Hematopoietic multipotent progenitor cell treated with erythropoietin and hydrocortisone succinate and interleukin-3 and kit ligand, for 17 days (in vitro differentiated cells): ENCODE data around the gene NASP.
A peak's percentile ranks its signal among the peaks of the same experiment; 100 is the strongest.

Experiments used
- DNase-seq: peaks from one replicate; pipeline ENCODE4 v3.0.0-alpha.2; 2015; ENCODE audit warnings: low spot score

NASP gene, protein sequence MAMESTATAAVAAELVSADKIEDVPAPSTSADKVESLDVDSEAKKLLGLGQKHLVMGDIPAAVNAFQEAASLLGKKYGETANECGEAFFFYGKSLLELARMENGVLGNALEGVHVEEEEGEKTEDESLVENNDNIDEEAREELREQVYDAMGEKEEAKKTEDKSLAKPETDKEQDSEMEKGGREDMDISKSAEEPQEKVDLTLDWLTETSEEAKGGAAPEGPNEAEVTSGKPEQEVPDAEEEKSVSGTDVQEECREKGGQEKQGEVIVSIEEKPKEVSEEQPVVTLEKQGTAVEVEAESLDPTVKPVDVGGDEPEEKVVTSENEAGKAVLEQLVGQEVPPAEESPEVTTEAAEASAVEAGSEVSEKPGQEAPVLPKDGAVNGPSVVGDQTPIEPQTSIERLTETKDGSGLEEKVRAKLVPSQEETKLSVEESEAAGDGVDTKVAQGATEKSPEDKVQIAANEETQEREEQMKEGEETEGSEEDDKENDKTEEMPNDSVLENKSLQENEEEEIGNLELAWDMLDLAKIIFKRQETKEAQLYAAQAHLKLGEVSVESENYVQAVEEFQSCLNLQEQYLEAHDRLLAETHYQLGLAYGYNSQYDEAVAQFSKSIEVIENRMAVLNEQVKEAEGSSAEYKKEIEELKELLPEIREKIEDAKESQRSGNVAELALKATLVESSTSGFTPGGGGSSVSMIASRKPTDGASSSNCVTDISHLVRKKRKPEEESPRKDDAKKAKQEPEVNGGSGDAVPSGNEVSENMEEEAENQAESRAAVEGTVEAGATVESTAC

DNA sequence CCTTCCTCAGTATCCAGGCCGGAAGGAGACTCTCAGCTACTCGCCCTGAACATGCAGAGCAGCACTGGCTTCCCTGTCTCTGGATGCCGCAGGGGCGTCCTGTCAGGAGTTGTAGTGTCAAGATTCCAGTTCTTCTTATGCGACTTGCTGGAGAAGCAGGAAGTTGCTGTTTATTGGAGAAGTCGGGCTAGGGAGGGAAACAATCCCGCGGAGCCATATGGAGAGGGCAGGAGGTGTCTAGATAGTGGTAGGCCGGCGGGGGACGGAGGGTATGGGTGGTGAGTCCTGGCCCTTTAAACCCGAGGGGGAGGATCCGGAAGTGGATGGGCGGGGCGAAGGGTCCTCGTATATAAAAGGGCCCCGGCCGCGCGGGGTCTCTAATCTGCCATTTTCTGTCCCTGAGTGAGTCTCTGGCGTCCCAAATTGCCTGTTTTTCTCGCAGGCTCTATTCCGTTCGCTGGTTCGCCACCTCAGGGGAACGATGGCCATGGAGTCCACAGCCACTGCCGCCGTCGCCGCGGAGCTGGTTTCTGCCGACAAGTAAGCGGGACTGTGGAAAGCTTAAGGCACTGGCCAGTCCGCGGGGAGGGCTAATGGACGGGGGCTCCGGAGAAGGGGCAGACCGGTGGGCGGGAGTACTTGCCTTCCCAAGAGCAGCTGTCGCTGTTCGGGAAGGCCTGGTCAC is at the start of gene NASP:
NASP (plus strand) TSS at position 376 of the 685 bp plus-strand sequence; CDS start at position 482, 106 bp downstream.
- DNase-seq: peak; percentile 89

DNA sequence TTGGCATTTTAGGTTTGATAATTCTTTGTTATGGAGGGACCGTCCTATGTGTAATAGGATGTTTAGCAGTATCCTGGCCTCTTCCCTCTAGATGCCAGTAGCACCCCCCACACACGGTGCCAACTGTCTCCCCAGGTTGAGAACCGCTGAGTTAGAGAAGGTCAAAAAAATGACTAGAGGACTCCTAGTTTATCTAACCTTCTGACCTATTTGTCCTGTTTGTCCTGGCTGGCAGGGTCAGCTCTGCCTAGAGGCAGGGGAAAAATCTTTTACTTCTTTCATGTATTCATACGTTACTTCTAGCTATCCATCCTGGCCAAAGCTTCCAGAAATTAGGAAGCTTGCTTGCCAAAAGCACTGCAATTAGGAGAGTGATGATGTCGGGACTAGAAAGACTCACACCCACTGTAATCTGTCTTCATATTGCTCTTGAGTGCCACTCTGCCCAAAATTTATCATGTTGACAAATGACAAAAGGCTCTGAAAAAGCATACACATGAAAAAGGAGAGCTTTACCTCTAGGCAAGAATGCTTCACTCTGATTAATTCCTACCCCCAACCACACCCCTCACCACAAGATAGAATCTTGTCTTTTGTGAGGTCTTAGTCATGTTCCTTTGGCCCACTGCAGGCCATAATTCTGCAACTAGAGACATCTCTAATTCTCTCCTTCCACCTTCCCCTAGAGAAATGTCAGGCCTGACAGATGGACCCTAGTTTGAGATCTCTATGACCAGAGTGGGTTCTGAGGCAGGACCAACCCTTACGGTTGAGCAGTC is 47.7 kb upstream of the NASP start:
- no peak for DNase-seq

DNA sequence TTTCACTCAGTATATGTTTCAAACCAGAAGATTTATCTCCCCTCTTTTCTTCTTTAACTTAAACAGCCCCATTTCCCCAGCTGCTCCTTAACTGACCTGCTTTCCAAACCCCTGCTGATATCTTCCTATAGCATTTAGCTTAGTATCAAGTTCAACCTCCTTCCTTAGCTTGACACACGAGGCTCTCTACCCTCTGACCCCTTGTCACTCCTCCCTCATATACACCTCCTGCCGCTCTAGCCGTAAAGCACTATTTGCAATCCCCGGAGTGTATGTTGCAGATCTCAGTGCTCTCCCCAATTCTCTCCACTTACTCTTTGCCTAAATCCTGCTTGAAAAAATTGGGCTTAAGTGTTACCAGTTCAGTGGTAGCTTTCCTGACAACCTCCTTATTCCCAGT is 47.0 kb upstream of the NASP start:
- no peak for DNase-seq

DNA sequence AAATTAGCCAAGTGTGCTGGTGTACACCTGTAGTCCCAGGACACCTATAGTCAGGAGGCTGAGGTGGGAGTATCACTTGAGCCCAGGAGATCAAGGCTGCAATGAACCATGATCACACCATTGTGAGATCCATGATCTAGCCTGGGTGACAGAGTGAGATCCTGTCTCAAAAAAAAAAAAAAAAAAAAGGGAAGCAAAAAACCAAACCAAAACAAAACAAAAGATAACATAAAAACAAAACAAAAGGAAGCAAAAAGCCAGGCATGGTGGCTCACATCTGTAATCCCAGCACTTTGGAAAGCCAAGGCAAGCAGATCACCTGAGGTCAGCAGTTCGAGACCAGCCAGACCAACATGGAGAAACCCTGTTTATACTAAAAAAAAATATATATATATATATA is 42.6 kb upstream of the NASP start:
- no peak for DNase-seq

DNA sequence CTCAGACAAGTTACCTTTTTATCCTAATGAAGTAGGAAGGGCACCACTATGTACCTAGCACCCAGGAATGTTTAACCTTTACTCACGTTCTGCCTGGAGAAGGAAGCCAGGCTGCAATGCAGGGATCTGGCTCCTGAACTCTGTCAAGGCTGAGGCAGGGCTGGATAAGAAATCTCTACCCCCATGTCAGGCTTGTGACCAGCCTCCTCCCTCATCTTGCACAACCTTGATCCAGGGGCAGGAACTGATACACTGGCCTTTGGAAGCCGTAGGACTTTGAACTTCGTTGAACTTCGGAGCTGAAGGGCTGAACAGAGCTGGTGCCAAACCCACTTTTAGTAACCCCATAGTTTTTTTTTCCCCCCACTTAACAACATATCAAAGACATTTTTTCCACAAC is 41.2 kb upstream of the NASP start:
- DNase-seq: no peak

DNA sequence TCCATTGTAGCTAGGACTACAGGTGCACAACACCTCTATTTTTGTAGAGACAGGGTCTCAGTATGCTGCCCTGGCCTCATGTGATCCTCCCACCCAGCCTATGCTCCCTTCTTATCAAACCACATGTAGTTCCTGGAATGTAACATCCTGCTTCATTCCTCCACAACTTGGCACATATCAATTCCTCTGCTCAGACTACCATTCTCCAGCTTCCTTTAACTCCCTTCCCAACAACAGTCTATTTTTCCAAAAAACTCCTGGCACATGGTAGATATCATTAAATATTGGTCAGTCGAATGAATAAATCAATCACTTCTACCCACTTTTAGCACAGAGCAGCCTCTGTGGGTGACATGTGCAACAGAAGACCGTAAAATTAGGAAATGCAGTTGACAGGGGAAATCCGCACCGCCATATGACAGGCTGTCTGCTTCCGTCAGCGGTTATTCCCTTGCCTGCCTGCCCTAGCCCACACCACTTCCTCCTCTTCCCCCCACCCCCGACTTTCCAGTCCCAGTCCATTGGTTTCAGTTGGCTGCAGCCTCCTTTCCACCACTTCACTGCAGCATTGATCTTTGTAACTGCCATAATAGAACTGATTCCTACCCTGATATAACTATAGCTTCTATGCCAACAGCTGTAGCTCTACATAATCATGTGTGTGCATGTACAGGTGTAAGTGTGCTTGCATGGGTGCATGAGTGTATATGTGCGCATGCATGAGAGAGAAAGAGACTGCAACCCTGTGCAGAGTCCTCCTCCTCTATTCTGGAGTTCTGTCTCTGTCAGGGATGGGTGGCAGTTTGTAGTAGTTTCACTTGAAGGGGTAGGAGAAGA is 40.0 kb upstream of the NASP start:
- no peak for DNase-seq

DNA sequence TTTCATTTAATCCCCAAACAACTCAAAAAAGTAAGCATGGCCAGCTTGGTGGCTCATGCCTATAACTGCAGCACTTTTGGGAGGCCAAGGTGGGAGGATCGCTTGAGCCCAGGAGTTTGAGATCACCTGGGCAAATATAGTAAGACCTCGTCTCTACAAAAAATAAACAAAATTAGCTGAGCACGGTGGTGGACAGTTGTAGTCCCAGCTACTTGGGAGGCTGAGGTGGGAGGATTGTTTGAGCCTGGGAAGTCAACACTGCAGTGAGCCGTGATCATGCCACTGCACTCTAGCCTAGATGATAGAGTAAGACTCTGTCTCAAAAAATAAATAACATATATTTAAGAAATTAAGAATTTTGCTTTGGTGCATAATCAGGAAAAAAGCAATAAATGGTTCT is 39.3 kb upstream of the NASP start:
- no peak for DNase-seq

DNA sequence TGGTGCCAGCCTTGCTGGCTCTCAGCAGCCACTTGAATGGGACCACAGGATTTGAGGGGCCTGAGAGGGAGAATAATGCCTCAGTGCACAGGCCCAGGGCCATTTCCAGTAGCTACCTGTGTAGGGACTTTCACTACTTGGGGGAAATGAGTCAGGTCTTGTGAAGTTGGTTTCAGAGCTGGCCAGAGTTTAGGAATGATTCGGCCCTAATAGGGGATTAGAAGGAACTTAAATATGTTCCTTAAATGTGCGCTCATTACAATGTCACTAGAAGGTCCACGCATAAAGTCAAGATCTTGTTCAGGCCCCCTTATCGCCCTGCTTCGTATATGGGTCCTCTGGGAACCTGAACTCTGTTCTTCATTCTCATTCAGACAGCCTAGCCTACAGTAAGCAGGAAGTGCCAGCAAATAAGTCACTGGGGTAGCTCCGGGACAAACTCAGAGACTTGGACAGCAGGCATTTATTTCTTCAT is 38.8 kb upstream of the NASP start:
- DNase-seq: no peak

DNA sequence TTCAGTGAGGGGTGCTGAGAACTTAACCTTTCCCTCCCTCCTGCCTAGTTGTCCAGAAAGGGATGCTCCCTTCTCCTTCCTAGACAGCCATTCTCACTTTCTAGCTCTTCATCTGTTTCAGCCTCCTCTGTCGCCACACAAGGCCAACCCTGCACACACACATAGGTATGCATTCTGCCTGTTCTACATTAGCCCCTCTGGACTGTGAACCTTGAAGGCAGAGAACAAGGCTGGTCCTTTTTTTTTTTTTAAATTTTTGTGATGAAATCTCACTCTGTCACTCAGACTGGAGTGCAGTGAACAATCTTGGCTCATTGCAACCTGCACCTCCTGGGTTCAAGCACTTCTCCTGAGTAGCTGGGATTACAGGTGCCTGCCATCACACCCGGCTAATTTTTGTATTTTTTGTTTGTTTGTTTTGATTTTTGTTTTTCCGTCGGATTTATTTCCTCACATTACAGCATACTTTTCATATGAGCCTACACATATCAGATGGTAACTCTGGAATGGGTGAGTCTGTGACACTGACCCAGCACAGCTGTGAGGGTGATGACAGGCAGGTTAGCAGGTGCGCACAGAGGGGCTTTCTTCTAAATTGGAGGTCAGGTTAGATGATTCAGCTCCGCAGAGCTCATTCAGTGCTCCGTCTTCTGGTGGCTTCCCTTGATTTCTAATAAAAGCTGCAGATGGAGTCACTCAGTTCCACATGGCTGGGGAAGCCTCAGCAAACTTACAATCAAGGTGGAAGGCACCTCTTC is 38.1 kb upstream of the NASP start:
- no peak for DNase-seq

DNA sequence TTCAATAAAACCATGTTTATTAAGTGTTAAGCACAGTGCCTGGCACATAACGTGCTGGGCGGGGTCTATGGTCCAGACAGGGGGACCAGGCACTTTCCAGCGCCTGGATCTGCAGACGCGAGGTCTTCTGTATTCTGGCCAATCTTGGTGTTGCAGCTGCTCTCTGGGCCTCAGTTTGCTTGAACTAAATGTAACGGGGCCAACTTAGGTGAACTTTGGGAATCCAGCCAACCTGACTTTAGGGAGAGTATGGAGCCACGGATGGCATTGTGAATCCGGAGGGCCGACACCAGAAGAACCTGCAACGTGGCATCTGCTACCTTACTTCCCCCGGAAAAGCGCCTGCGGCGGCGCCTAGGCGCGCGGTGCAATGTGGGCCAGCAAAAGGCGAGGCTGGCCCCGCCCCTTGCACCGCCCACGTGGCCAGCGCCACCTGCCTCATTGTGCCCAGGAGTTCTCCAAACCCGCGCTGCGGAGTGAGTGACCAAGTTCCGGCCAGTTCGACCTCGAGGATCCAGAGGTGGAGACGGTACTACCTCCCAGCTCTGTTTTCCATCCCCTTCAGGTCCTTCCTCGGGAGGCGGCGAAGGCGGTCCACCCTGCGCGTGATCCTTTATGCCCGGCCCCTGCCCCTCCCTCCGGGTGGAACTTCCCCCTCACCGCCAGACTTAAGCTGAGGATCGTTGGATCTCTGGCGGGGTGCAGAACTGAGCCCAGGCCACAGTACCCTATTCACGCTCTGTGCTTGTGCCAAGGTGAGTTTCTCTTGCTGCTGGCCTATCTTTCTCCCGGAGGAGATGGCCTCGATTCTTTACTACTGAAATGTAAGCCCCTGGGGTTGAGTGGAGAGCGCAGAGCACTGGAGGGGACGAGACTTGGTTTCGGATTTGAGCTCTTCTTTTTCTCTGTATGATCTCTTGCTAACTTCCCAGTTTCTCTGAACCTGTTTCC is 33.2 kb upstream of the NASP start, which contains the start of gene AKR1A1:
AKR1A1 (plus strand) TSS at position 426 of the 951 bp plus-strand sequence. CDS start 10,969 bp downstream, outside the sequence.
- peak; percentile 81 for DNase-seq

DNA sequence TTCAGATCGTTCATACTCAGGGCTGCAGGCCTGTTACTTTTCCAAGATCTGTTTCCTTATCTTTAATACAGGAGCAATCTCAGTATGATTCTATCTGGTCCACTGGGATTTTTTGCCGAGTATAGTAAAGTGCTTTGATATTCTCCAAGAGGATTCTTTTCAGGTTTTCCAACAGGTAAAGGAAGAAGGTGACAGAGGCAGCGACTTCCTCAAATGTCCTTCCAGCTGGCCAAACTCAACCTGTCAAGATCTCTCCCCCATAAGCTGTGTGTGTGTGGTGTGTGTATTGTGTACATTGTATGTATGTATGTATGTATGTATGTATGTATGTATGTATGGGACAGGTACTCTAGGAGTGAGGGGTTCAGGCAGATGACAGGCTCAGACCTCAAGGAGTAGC is 32.2 kb upstream of the NASP start:
- DNase-seq: no peak

DNA sequence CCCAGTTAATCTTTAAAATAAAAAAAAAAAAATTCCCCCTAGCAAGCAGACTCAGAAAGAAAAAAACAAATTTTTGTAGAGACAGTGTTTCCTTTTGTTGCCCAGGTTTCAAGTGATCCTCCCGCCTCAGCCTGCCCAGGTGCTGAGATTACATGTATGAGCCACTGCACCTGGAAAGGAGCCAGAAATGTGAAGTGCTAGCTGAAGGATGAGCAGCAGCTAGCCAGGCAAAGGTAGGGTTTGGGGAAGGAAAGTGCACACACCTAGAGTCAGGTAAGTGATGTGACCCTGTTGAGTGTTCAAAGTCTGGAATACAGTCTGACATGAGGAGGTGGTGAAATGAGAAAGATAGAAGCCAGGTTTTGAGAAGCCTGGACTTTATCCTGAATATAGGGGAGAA is 31.5 kb upstream of the NASP start:
- DNase-seq: no peak

DNA sequence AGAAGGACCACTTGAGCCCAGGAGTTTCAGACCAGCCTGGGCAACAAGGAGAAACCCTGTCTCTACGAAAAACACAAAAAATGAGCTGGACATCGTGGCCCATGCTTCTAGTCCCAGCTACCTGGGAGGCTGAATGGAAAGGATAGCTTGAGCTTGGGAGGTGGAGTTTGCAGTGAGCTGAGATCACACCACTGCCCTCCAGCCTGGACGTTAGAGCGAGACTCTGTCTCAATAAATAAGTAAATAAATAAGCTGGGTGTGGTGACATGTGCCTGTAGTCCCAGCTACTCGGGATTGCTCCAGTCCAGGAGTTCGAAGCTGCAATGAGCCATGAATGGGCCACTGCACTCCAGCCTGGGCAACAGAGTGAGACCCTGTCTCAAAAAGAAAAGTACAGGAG is 29.6 kb upstream of the NASP start:
- DNase-seq: no peak

DNA sequence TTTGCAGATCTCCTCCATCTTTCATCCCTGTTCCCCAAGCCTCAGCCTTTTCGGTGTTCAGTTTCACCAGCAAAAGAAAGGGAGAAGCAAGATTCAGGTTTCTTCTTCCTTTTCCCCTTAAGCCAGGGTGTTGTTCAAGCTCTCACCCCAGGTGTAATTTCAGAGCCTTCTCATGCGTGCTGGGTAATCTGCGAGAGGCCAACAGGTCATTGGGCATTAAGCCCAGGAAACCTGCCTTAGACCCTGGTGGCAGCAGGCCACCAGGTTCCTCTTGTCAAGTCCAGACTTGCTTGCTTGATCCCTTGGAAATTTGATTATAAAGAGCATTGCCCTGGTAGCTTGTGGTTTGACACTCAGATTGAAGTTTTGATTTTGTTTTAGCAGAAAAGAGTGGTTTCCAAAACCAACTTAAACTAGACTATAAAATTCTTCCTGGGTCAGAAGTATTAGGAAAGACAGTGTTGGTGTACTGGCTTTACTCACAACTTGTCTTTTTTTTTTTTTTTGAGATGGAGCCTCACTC is 26.4 kb upstream of the NASP start:
- no peak for DNase-seq

DNA sequence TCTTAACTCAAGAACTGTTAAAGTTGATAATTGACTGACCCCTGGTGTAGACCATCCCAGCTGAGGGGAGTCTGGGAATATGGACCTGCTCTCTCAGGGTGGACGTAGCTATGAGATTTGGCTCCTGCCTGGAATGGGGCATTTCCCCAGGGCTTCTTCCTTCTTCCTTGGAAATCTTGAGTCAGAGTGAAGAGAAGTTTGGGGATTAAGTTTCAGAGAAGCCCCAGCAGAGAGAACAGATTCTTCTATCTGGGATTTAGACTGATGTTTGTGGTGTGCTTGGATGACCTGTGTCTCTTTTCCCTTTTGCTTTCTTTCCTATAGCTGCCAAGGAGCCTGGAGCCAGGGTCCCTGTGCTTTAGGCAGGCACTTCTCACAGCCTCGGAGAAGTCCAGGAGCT is 20.0 kb upstream of the NASP start:
- no peak for DNase-seq

DNA sequence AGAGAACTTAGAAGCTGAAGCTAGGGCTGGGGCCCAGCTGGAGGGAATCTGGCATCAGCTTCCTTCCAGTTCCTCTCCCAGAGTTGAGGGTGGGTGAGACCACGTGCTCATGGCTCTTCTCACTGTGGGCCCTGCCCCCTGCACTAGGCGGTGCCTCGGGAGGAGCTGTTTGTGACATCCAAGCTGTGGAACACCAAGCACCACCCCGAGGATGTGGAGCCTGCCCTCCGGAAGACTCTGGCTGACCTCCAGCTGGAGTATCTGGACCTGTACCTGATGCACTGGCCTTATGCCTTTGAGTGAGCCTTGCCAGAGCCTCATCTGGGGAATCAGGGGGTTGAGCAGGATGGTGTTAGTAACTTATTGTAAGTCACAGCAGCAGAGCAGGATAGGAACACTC is 17.1 kb upstream of the NASP start:
- DNase-seq: no peak

DNA sequence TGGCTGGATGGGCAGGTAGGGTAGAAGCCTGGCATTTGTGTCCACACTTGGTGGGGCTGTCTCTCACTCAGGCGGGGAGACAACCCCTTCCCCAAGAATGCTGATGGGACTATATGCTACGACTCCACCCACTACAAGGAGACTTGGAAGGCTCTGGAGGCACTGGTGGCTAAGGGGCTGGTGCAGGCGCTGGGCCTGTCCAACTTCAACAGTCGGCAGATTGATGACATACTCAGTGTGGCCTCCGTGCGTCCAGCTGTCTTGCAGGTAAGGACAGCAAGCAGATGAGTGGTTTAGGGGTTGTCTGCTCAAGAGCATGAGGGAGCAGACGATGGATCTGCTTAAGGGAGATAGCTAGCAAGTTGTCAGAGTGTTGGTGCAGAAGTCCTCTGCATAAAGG is 15.9 kb upstream of the NASP start:
- no peak for DNase-seq

DNA sequence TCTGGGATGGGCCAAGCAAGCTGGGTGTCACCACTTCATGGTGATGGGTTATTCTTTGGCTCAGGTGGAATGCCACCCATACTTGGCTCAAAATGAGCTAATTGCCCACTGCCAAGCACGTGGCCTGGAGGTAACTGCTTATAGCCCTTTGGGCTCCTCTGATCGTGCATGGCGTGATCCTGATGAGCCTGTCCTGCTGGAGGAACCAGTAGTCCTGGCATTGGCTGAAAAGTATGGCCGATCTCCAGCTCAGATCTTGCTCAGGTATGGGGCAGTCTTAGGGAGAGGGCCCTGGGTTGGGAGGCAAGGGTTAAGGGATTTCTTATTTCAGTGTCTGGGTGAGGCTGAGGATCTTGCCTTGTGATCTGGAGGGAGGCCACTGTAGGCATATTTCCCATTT is 15.4 kb upstream of the NASP start:
- DNase-seq: no peak

DNA sequence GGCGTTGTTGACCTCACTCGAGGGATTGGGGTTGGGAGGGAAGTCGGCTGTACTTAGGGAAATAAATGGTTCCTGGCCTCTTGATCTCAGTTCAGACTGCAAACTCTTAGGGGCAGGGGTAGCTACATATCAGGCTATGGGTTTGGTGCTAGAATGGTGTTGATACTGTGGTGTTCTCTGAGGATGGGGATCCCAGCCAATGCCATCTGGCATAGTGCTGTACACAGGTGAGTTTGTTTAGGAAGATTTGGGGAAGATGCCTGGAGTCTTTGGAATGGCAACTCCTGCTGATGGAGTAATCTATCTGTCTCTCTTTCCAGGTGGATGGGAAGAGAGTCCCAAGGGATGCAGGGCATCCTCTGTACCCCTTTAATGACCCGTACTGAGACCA is 14.3 kb upstream of the NASP start:
- no peak for DNase-seq
